HG03460 (cell line): Measurements from ENCODE around the gene FAM219A.
"Not testable (repeated sequence)": the region's sequence is repeated elsewhere in the genome, so short reads cannot be mapped to it uniquely, and the experiment has no call there.

Experiments used
- ATAC-seq: cut with Tn5 transposase; IDR thresholded peaks from one replicate; pipeline ENCODE4 v1.9.1; 2021; ENCODE audit not compliant: unreplicated experiment

Gene FAM219A

GRCh38 chr9:34378376-34379060 is 79.9 kb downstream of the FAM219A start:
- no peak for ATAC-seq

DNA sequence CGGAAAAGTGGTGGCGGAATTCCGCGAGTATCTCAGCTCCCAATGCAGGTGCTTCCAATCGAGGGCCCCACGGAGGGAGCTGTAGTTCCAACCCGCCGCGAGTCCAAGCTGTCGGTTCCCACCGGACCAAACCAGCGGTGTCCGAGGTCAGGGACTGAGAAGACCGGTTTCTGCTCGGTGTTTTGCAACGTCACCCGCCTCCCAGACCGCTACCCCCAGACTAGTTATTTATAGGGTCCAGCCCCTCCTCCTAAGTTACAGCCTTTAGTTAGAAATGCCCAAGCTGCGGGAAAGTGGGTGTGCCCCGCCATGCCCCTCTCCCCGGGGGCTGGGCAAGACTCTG is 81.0 kb downstream of the FAM219A start:
- no peak for ATAC-seq

GRCh38 chr9:34376596-34377403 is 81.6 kb downstream of the FAM219A start, which contains the start of gene MYORG:
Gene MYORG (minus strand): TSS chr9:34376898. CDS start chr9:34372943, 3,955 bp downstream.
- peak; percentile 76 for ATAC-seq

- peak; percentile 24 for ATAC-seq
These were observed 82.3 kb downstream of the FAM219A start for GRCh38 chr9:34375901-34376595.

- ATAC-seq = no peak
These were observed 83.3 kb downstream of the FAM219A start for GRCh38 chr9:34374905-34375552.

GRCh38 chr9:34374339-34374738 is 84.0 kb downstream of the FAM219A start:
- no peak for ATAC-seq

DNA sequence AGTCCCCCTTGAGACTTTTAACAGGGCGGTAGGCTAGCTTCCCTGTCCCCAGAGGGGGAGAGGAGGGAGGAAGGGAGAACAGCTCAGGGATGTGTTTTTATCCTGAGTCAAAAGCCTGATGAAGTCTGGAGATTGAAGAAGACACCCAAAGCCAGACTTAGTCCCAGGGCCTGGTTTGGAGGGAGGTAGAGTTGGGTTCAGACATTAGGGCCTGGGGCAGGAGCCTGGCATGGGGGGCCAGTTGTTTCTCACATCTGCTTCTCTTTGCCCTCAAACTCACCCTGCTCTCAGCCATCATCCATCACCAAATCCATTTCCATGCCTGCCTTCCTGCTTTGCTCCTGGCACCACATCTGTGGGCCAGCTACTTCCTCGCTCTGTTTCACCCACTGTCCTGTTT is 84.6 kb downstream of the FAM219A start:
- no peak for ATAC-seq

- no peak for ATAC-seq
These were observed 85.8 kb downstream of the FAM219A start for GRCh38 chr9:34372467-34373011.

GRCh38 chr9:34371886-34372466 is 86.4 kb downstream of the FAM219A start:
- no peak for ATAC-seq

DNA sequence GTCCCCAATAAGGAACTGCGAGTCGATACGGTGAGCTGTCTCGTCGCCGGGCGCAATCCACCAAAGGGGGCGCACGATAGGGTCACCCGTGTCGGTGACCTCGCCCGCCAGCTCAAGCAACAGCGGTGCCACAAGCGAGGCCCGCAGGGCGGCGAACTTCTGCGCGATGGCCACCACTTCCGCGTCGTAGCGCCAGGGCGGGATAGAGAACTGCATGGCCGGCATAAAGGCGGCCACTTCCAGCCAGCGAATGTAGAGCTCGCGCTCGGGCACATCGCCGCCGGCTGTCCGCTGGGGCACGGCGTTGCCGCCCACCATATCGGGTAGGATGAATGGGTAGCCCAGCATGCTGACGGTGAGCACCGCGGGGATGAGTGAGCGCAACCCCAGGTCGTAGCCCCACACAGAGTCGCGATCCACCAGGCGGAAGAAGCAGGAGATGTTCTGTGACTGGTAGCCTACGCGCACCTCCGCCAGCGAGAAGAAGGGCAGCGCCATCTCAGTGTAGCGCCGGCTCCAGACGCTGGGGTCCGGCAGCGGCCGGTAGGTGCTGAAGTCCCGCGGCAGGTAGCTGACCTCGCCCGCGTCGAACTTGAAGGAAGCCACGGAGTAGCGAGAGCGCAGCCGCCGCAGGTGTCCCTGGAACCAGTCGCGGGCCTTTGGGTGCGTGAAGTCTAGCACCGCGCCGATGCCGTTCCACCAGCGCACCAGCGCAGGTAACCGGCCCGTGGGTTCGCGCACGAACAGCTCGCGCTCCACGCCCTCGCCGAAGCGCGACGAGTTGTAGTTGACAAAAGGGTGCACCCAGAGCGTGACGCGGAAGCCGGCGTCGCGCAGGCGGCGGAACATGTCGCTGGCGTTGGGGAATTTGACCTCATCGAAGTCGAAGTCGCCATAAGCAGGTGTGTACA is 87.1 kb downstream of the FAM219A start:
- no peak for ATAC-seq

DNA sequence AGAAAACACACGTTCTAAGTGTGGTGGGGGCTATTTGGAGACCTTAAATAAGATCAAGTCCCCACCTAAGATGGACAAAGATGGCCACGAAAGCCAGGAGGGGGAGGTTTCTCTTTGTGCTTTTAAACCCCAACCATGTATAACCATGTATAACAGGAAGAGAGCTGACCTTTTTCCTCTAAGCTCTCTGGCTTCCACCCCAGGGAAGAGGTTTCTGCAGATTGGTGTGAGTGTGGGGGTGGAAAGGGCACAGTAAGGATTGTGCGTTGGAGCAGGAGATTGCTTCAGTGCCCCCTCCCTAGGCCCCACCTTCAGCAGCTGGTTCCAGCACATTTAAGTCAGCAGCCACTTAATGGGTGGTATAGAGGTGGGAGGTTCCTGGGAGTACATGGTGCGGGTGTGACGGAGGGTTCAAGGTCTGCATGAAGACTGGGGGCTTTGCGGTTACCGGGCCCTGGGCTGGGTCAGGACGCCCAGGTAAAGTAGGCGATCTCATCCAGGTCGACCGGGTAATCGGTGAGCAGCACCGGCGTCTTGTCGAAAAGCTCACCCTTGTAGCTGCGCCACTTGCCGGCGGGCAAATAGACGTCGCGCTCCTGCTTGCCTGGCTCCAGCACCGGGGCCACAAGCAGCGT is 87.9 kb downstream of the FAM219A start:
- no peak for ATAC-seq

- ATAC-seq = no peak
These were observed 88.7 kb downstream of the FAM219A start for GRCh38 chr9:34369636-34370035.

GRCh38 chr9:34368796-34369195 is 89.6 kb downstream of the FAM219A start:
- ATAC-seq = not testable (repeated sequence)

GRCh38 chr9:34367751-34368410 is 90.5 kb downstream of the FAM219A start:
- ATAC-seq = not testable (repeated sequence)

GRCh38 chr9:34366365-34366764 is 92.0 kb downstream of the FAM219A start:
- no peak for ATAC-seq

DNA sequence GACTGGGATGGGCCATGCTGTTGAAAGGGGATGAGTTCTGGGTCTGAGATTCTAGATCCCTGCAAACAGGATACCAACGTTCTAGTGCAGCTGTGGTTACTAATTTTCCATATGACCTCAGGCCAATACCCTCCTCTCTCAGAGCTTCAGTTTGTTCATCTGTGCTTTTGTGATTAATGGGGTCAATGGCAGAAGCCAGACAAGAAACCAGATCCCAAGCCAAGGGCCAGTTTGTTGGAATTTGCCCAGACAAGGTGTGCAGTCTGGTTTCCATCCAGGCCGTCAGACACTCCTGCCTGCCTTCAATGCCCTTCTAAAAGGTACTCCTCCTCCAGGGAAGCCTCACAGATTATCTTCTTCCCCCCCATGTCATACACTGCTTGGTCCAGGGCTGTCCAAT is 93.1 kb downstream of the FAM219A start:
- ATAC-seq = no peak

DNA sequence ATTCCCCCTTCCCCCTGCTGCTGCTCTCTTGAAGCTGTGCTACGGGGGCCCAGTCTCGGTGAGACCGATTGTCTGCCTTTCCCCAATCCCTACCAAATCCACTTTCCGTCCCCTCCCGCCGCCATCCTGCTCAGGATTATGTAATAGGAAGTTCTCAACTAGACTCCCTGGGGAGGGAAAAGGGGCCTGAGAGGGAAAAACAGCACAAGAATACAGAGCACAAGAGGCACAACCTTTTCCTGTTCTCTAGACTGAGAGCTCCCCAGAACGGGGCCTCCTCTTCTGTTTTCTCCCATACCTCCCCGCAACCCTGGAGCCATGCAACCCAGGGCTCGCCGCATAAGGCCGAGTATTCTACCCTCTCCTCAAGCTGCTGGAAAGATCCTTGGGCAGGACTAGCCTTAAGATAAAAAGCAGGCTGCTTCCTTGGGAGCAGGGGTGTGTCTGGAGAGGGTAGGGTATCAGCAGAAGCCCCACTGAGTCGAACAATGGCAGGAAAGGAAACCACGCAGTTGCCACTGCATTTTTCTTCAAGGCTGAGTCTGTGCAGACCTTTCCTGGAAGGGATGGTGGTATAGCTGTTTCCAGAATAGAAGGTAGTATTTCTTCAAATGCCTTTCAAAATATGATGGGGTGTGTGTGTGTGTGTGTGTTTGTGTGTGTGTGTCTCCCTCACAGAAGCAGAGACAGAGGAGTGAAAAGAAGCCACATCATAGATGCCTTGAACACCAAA is 94.6 kb downstream of the FAM219A start:
- ATAC-seq = no peak
